Endometrial microvascular endothelial cells (primary cell): ENCODE data around the gene PTP4A1. TPM values are rescaled to one million over a fixed set of nuclear protein-coding genes. Genes with fewer than 3 reads are reported as not detected.

Experiments used
- in situ Hi-C: cut with HindIII; loops from 2 replicates; pipeline ENCODE4 v1.10.0; 2017; ENCODE audit warnings: low sequenced_read_pairs, low pct_unique_long_range_greater_than_20kb; ENCODE audit errors: inconsistent ontology term
- total RNA-seq: library from RNA; depleted of rRNA; stranded (reverse); fragments of >200 nt; gene quantifications from one replicate; pipeline ENCODE4 v1.2.3, GENCODE V29; 2015; ENCODE audit errors: inconsistent ontology term

PTP4A1 gene
- total RNA-seq, 1 donor from 2014 or later = 41.0 TPM

GRCh38 chr6:63553208-63553607 is 19.1 kb upstream of the PTP4A1 start:
- in situ Hi-C loops = no loop called here

- in situ Hi-C loops = no loop called here
Measured at GRCh38 chr6:63553900-63554299, 18.4 kb upstream of the PTP4A1 start.

DNA sequence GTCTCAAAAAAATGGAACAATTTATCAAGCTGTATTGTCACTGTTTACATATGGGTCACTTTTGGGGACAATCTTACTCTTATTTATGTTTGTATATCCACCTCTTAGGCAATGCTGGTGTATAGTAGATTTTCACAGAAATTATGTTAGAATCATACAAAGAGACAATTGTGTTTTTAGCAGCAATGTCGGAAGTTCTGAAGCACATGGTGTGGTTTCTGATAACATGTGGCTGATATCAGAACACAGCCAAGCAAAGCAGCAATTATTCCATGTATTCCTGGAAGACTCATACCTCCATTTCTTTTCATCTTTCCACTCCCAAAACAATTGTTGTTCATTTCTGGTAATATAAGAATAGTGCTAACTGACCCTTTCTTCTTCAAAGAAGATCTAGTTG is 17.5 kb upstream of the PTP4A1 start:
- in situ Hi-C loops = no loop called here

GRCh38 chr6:63556369-63556768 is 15.9 kb upstream of the PTP4A1 start:
- in situ Hi-C loops = no loop called here

DNA sequence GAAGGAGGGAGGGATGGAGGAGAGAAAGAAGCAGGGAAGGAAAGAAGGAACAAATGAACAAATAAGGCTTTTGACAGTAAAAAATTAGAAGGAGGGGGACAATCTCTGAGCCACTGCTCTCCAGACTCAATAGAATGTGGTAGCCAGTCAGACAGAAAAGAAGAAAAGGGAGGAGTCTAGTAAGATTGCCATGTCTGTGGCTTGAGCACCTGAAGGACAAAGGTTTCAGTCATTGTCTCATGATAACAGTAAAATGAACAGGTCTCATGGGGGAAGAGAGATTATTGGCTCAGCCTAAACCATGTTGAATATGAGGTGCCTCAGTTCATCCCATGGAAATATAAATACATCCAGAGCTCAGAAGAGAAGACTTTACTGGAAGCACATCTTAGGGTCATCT is 14.0 kb upstream of the PTP4A1 start:
- in situ Hi-C loops = no loop called here

DNA sequence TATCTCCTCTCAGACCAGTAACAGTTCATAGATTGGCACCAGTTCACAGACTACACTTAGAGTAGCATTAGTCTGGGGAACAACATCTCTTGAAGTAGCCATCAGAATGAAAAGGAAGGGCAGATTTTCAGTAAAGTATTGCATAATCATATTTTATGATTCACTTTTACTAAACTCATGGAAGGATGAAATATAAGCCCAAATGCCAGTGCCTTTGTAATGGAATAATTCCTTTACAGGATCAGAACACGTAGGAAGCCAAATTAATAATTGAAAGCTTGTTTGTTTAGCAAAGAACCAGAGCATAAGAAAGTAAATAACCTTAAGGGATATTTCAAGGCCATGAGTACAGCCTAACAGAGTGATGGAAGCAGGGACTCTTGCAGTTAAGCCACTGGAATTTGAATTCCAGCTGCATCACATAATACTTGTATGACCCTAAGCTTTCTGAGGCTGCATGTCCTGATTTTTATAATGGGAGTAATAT is 11.4 kb upstream of the PTP4A1 start:
- in situ Hi-C loops = no loop called here

DNA sequence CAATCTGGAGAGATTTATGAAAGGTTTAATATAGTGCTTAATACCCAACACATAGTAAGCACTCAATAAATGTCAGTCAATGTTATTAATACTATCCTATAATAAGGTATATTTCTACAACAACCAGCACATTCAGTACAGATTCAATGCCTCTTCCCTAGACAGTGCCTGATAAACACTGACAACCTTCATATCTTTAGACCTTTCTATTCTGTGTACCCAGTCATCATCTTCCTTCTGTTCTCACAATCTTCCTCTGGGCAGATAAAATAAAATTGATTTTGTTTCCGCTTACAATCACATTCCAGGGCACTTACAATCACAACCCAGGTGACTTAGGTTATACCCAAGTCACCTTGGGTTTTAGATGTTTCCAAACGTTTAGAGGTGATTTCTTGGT is 11.0 kb upstream of the PTP4A1 start:
- in situ Hi-C loops = no loop called here

DNA sequence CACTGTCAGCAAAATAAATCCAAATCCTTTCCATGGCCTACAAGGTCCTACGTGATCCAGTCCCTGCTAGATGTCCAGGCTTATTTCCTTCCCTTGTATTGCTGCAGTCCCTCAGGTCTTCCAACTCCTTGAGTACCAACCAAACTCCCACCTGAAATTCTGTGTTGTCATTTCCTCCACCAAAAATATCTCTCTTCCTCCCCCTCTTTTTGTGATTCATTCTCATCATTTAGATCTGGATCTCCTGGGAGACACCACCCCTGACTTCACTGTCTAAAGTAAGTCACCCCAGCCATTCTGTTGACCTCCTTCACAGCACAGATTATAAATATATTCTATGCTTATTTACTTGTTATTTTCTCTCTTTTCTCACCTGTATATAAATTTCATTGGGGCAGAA is 9.0 kb upstream of the PTP4A1 start:
- in situ Hi-C loops = no loop called here

GRCh38 chr6:63565058-63565726 is 7.1 kb upstream of the PTP4A1 start:
- in situ Hi-C loops = no loop called here

GRCh38 chr6:63565727-63566596 is 6.3 kb upstream of the PTP4A1 start:
- in situ Hi-C loops = no loop called here

DNA sequence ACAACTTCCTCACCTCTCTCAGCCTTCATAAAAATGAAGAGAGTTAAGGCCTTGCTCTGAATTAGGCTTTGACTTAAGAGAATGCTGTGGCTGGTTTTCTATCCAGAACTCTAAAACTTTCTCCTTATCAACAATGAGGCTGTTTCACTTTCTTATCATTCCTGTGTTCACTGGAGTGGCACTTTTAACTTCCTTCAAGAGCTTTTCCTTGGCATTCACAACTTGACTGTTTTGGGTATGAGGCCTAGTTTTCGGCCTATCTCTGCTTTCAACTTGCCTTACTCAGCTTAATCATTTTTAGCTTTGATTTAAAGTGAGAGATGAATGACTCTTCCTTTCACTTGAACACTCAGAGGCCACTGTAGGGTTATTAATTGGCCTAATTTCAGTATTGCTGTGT is 4.3 kb upstream of the PTP4A1 start:
- in situ Hi-C loops = no loop called here

DNA sequence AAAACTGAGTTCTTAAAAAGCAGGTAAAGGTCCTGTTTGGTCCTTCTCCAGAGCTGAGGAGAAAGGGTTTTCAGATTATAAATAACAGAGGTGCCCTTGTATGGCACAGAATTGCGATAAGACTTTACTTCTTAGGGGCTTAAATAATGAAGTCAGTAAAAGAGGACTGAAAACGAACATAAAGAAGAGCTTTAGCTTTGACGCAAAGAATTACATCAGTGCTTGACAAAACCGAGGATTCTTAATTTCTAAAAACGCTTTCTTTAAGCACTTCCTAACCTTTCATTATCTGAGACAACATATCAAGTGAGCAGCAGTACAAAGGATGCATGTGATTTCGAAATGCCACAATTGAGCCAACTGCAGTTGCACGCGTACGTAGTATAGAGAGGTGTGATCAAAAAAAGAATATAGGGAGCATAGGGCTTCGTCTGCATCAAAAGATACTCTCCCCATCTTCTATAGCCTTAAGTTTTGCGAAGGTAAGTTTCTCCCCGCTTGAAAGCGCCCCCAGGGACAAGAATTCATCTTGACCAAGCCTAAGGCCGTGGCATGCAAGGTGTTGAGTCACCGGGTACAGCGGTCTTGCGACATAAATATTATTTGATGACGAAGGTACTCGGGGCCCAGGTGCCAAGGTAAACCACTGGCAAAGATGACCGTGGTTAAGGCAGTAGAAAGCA is 778 bp upstream of the PTP4A1 start:
- in situ Hi-C loops = no loop called here

DNA sequence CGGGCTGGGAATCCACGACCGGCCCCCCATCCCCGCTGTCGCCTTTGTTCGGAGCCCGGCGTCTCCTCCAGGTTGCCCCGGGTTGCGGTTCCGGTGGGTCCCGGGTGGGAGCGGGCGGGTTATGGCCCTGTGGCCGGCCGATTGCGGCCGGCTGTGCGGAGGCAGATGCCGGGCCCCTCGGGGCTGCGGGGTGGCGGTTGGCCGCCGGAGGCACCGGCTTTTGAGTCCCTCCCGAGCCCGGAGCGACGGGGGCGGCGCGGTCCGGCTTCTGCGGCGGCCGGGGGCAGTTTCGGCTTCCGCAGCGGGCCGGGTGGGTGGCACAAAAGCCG is 431 bp downstream of the PTP4A1 start:
- in situ Hi-C loops = no loop called here

DNA sequence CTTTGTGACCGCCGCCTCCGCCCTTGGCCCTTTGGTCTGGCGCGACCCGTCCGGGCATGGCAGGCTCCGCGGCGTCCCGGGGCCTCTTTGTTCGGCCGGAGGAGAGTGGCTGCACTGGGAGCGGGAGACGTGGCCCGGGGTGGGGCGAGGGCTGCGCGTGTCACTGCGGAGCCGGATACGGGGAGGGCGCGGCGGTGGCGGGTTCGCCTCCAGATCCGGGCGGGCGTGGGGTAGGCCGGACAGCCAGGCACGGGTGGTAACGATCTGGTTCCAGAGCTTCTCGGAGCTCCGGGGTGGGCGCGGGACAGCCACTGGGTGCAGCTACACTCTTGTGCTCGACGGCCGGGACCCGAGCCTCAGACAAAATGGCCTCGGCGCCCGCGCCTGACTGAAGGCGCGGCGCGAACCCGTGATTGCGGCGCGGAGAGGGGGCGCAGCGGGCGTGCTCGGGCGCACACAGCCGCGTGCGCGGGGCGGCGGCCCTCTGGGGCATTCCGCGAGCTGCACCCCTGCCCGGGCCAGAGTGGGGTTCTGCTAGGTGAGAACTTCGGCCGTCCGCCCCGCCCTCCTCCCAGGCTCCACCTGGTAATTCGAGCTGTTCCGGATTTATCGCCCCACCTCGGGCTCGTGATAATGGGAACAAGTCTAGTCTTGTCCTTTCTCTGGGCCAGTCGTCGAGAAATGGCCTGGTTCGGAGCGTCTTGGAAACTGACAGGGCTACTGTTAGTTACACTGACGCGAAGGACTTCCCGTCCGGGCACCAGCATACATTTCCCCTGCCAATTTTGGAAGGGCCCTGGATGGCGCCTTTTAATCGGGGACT is 1.0 kb downstream of the PTP4A1 start:
- in situ Hi-C loops = no loop called here

DNA sequence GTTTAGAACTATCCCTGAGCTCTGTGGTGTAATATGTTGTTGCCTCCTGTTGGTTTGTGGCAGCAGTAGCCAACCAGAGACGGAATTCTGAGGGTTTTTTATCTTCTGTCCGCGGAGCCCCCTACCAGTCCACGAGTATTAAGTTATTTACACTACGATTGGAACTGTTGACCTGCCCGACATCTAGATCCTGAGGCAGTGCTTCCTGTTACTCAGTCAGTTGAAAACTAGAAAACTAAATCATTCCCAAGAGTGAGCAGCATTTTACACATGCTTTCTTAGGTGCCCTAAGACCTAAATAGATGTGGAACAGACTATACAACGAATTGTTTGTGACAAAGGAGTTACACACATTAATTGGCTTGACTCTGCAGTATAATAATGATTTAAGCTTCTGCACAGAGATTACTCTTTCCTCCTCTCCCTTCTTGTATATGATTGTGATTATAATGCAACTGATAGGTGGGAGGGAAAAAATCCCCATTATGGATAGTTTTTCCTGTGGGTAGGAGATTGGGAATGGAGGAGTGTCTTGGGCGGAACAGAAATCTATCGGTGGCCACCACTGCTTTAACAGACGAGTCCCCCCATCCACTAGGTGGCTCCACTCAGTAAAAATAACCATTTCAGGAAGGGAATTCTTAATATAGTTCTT is 1.7 kb downstream of the PTP4A1 start:
- in situ Hi-C loops = no loop called here

- in situ Hi-C loops = no loop called here
Measured at GRCh38 chr6:63574554-63574900, 2.2 kb downstream of the PTP4A1 start.

GRCh38 chr6:63576147-63576772 is 4.0 kb downstream of the PTP4A1 start:
- in situ Hi-C loops = no loop called here

GRCh38 chr6:63576985-63577712 is 4.9 kb downstream of the PTP4A1 start:
- in situ Hi-C loops = no loop called here
